Stimulated activated CD8-positive, alpha-beta memory T cell treated with anti-CD3 and anti-CD28 coated beads, Interleukin-15, amount 100 ng/mL, for 1 hour (primary cell): ENCODE results near the gene CTH.
"Not testable (repeated sequence)": the region's sequence is repeated elsewhere in the genome, so short reads cannot be mapped to it uniquely, and the experiment has no call there.

Experiments
- DNase-seq: peaks from one replicate; pipeline ENCODE4 v3.0.0-alpha.2; 2020; ENCODE audit warnings: low read depth

CTH gene

GRCh38 chr1:70409136-70409535 is 1.9 kb upstream of the CTH start:
- no peak for DNase-seq

DNA sequence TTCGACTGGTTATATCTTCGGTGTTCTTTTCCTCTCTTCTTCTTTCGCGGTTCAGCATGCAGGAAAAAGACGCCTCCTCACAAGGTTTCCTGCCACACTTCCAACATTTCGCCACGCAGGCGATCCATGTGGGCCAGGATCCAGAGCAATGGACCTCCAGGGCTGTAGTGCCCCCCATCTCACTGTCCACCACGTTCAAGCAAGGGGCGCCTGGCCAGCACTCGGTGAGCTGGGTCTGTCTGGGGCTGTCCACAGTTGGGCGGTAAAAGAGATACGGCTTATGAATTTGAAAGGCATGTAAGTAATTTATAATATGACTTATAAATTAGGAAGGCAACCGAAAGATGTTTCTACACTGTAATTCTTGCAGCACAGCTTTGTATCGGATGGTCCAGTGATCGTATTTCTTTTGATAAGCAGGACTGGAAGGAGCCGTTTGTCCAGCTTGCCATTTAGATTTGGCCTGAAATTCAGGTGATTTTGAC is 334 bp downstream of the CTH start:
- no peak for DNase-seq

DNA sequence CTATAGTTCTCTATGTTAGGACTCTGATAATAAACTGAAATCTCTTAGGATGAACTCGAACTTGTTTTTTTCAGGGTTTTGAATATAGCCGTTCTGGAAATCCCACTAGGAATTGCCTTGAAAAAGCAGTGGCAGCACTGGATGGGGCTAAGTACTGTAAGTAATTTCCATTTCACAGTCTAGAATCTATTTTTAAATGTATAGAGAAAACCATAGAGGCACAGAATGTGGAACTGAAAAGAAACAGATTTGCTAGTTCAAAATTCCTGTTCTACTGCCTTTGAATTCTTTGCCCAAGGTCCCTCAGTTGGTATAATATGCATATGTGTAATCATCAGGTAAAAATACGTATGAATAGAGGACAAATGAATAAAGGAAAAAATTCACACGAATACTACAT is 4.8 kb downstream of the CTH start:
- DNase-seq = no peak

GRCh38 chr1:70418973-70419734 is 8.1 kb downstream of the CTH start:
- DNase-seq = not testable (repeated sequence)

DNA sequence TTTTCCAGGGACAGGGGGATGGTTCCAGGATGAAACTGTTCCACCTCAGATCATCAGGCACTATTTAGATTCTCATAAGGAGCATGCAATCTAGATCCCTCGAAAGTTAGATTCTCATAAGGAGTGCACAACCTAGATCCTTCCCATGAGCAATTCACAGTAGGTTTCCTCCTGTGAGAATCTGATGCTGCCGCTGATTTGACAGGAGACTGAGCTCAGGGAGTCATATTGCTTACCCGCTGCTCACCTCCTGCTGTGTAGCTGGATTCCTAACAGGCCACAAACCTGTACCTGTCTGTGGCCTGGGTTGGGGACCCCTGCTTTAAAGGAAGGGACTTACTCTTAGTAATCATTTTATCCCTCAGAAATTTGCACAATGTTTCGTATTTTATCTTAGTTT is 9.3 kb downstream of the CTH start:
- no peak for DNase-seq

DNA sequence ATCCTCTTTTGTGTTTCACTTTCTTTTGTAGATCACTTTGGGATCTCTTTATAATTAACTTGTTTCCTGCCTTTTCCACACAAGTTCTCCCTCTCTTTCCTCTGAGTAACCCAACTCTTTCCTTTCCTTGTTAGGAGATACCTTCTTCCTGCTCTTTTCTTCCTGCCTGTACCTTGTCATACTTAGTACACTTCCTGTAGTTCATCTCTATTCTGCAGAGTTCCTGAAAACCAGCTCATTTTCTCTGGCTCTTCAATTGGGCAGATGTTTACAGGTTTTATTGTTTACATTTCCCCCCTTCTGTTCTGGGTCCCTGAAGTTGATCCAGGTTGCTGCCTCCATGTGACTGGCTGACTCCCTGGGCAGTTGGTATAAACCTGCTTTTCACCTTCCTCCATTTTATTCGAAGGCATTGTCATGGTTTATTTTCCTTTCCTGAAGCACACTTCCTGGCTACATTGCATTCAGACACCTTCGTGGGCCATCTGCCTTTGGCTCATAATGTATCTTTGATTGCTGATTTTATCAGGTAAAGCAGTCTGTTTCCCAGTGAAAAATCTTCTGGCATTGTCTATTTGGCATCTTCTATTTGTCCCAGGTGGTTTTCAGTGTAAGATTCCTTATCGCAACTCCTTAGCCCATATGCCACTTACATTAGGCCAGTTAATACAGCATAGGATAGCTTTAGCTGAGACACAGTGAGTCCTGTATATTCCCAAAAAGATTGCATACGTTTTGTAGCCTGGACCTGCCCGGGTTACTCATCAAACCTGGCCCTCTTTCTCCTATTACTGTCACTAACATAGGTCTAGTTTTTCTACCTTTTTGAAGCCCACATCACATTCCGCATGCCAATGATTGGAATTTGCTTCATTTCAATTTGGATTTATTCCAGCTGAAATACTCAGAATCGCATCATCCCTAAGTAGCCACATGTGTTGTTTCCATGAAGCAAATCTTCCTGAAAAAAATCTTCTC is 15.4 kb downstream of the CTH start:
- no peak for DNase-seq

DNA sequence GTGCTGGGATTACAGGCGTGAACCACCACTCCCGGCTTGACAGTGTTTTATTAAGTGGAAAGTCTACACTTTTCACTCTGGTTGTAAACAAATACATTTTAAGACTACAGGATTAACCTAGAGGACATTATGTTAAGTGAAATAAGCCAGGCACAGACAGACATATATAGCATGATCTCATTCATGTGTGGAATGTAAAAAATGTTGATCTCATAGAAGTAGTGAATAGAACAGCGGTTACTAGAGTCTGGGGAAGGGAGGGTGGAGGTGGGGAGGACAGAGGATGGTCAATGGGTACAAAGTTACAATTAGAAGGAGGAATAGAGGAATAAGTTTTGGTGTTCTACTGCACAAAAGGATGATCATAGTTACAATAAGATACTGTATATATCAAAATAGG is 16.9 kb downstream of the CTH start:
- no peak for DNase-seq

- no peak for DNase-seq
Observed at GRCh38 chr1:70429219-70429618, 18.2 kb downstream of the CTH start.

- DNase-seq = no peak
Observed at GRCh38 chr1:70429757-70430156, 18.7 kb downstream of the CTH start.

DNA sequence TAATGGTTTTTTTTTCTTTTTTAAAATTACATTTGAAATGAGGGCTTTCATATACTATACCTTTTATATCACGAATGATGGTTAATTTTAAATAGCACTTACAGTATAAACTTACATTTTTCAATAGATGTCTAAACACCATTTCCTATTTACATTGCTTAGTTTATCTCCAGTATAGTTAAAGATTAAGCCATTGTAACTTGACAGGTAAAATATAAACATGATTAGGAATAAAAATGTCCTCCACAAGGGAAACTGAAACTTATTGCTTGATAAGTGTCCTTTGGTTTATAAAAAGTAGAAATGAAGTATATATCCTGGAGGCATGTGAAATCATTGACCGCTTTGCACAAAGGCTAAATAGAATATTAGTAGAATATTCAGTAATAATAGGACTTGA is 20.2 kb downstream of the CTH start:
- no peak for DNase-seq

- DNase-seq = no peak
Observed at GRCh38 chr1:70431874-70432273, 20.8 kb downstream of the CTH start.

DNA sequence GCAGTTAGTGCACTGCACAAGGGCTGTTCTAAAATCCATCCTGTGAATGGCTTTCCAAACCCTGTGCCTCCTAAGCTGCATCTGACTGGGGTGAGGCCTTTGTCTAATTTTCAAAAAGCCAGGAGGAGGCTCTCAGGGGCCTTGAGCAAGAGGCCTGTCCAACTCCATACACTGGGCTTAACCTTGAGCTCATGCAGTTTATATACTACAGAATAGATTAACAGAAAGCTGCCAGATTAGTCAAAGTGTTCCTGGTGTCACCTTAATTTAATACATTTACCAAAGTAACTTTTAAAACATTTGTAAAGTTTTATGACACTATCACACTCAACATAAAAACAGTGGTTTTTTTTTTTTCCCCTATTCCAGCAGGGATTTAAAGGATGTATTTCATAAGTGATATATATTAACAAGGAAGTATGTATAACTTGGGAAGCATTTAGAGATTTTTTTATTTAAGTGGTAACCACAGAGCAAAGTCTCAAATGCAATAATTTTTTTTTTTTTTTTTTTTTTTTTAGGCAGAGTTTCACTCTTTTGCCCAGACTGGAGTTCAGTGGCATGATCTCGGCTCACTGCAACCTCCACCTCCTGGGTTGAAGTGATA is 23.3 kb downstream of the CTH start:
- DNase-seq = no peak

GRCh38 chr1:70436622-70437251 is 25.7 kb downstream of the CTH start:
- DNase-seq = no peak

DNA sequence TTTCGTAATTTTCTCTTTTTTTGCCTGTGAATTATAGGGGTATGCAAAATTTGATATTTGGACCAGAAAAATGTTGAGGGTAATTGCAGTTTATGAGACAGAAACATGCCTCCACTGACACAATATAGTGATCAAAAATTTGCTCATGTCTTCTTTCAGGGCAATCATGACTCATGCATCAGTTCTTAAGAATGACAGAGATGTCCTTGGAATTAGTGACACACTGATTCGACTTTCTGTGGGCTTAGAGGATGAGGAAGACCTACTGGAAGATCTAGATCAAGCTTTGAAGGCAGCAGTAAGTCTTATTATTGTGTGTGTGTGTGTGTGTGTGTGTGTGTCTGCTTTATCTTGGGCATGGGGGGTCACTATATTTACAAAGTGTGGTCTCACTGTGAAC is 27.5 kb downstream of the CTH start:
- no peak for DNase-seq

DNA sequence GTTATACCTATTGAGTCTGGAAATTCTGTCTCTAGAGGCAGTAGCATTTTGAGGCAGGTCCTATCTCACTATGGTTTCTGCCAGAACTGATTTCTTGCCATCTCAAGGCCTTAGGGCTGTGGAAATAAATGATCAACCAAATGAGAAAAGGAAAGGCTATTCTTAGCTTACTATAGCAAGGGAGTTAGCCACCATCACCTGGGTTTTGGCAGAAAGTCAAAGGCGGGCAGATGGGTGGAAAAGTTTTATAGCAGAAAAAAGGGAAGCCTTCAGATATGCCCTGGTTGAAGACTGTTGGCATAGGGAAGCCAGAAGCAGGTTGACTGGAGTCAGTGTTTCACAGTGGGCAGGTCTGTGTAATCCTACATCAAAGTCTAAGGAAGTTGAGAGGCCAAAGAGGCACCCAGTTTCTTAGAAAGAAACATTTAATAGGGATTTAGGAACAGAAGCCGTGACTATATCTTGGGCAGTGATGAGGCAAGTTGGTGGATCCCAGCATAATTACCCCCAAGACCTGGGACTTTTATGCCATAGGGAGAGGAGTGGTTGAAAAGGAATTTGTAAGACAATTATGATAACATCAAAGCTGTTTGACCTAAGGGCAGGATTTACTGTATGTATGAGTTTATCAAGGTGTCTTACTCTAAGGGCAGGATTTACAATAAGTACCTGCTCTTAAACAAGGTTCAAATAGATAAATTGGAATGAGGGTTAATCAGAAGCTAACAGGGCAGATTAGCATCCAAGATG is 29.7 kb downstream of the CTH start:
- no peak for DNase-seq

DNA sequence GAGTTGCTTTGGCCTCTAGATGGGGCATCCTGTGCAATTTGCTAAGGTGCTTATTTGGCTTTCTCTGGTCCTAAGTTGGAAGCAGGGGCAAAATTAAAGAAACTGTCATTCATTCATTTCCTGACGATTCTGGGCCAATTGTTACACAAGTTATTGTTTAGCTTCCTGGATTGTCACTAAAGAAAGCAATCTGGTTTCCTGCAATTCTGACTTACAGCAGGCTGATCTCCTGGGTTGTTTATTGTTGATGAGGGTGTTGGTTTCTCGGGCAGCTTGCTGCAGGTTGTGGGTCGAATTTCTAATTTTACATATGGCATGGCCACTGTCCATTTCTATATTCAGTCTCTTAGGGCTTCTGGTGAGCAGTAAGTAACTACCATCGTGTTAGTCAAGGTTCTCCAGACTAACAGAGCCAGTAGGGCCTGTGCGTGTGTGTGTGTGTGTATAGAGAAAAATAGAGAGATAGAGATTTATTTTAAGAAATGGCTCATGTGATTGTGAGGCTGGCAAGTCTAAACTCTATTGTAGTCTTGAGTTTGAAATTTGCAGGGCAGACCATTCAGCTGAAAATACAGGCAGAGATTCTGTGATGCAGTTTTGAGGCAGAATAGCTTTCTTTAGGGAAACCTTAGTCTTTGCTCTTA is 30.4 kb downstream of the CTH start:
- DNase-seq = no peak

GRCh38 chr1:70442490-70442889 is 31.4 kb downstream of the CTH start:
- no peak for DNase-seq

- no peak for DNase-seq
Observed at GRCh38 chr1:70443739-70444138, 32.7 kb downstream of the CTH start.

DNA sequence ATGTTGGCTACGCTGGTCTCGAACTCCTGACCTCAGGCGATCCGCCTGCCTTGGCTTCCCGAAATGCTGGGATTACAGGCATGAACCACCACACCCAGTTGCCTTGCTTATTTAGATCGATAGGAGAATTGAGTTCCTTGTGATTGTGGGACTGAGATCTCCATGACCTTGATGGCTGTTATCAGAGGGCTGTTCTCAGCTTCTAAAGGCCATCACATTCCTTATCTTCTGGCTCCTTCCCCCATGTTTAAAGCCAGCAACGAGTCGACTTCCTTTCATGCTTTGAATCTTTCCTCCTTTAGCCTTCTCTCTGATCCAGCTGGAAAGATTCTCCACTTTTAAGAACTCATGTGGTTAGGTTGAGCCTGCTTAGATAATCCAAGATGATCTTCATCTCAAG is 38.0 kb downstream of the CTH start:
- no peak for DNase-seq

- not testable (repeated sequence) for DNase-seq
Observed at GRCh38 chr1:70452164-70452939, 41.3 kb downstream of the CTH start.
